IMR-90 (cell line): ENCODE measurements around the gene ITPKB. TPM values are rescaled to one million over a fixed set of nuclear protein-coding genes. Genes with fewer than 3 reads are reported as not detected.

Experiments used
- ATAC-seq: fragments of 200-7000 bp; cut with Tn5 transposase; 2 replicates; pipeline ENCODE4 v1.9.1; 2020; ENCODE audit warnings: low read depth, mild to moderate bottlenecking, moderate library complexity
- BruUV-seq: library from RNA; stranded (reverse); fragments of 400-500 nt; replicated peaks from 2 replicates; lab custom pipeline; 2021; lab: Mats Ljungman, UMichigan
- CTCF ChIA-PET: fragments of 300-600 bp; formaldehyde crosslinking; extraction: SDS; loops from one replicate; lab custom pipeline; 2021; ENCODE audit warnings: antibody characterized with exemption; lab: Yijun Ruan, JAX
- POLR2A ChIA-PET: fragments of 300-600 bp; sonication (Branson Sonifier 250); formaldehyde crosslinking; loops from one replicate; lab custom pipeline; 2022; ENCODE audit warnings: antibody characterized with exemption; ENCODE audit not compliant: unreplicated experiment; lab: Charles Lee
- DNase-seq: peaks from one replicate; pipeline ENCODE4 v3.0.0; 2013
- H2AFZ ChIP-seq: replicated peaks from 2 replicates; pipeline ENCODE3; 2013; ENCODE audit warnings: low read length, mild to moderate bottlenecking; ENCODE audit not compliant: poor library complexity
- H2AK5ac ChIP-seq: 2 replicates; pipeline ENCODE4 v1.6.1; 2013; ENCODE audit warnings: low read depth, low read length, inconsistent platforms
- H2AK9ac ChIP-seq: replicated peaks from 2 replicates; pipeline ENCODE3; 2013; ENCODE audit warnings: mild to moderate bottlenecking, low read depth, low read length, moderate library complexity; ENCODE audit not compliant: poor library complexity
- H2BK120ac ChIP-seq: 2 replicates; pipeline ENCODE4 v1.6.1; 2013; ENCODE audit warnings: low read depth, low read length, inconsistent platforms
- H2BK15ac ChIP-seq: 3 replicates; pipeline ENCODE4 v1.6.1; 2013; ENCODE audit warnings: low read depth, low read length, inconsistent platforms
- H2BK20ac ChIP-seq: 2 replicates; pipeline ENCODE4 v1.6.1; 2013; ENCODE audit warnings: low read depth, mild to moderate bottlenecking, inconsistent platforms, low read length, moderate library complexity
- H2BK5ac ChIP-seq: 2 replicates; pipeline ENCODE4 v1.6.1; 2013; ENCODE audit warnings: mild to moderate bottlenecking, low read depth, low read length, inconsistent platforms; ENCODE audit not compliant: poor library complexity, severe bottlenecking
- H3K14ac ChIP-seq: replicated peaks from 2 replicates; pipeline ENCODE4 v1.6.1; 2013; ENCODE audit warnings: low read depth, low read length, inconsistent platforms
- H3K18ac ChIP-seq: 2 replicates; pipeline ENCODE4 v1.6.1; 2013; ENCODE audit warnings: low read depth, low read length, control low read depth
- H3K23ac ChIP-seq: 2 replicates; pipeline ENCODE4 v1.6.1; 2013; ENCODE audit warnings: low read depth, low read length, inconsistent platforms
- H3K27ac ChIP-seq: 2 replicates; pipeline ENCODE4 v1.5.1; 2013; ENCODE audit warnings: mild to moderate bottlenecking, control low read depth, low read length; ENCODE audit not compliant: insufficient read depth
- H3K27me3 ChIP-seq: 2 replicates; pipeline ENCODE4 v1.6.1; 2013; ENCODE audit warnings: low read length; ENCODE audit not compliant: control insufficient read depth, insufficient read depth
- H3K36me3 ChIP-seq: 2 replicates; pipeline ENCODE4 v1.6.1; 2013; ENCODE audit warnings: low read length, mixed read lengths; ENCODE audit not compliant: control insufficient read depth, insufficient read depth
- H3K4ac ChIP-seq: 2 replicates; pipeline ENCODE4 v1.6.1; 2013; ENCODE audit warnings: low read depth, low read length, inconsistent platforms
- H3K4me1 ChIP-seq: 2 replicates; pipeline ENCODE4 v1.6.1; 2013; ENCODE audit warnings: low read length, mixed read lengths; ENCODE audit not compliant: control insufficient read depth, insufficient read depth
- H3K4me2 ChIP-seq: 2 replicates; pipeline ENCODE4 v1.6.1; 2013; ENCODE audit warnings: low read depth, mild to moderate bottlenecking, control low read depth, low read length, moderate library complexity
- H3K4me3 ChIP-seq: 2 replicates; pipeline ENCODE4 v1.5.1; 2013; ENCODE audit warnings: low read depth, mild to moderate bottlenecking, control low read depth, low read length, moderate library complexity; ENCODE audit not compliant: insufficient read depth
- H3K56ac ChIP-seq: 2 replicates; pipeline ENCODE4 v1.6.1; 2013; ENCODE audit warnings: low read length, inconsistent platforms; ENCODE audit not compliant: insufficient read depth; ENCODE audit errors: extremely low read depth
- H3K79me1 ChIP-seq, 2 experiments: 2 replicates each; pipeline ENCODE4 v1.6.1; 2013; ENCODE audit warnings: low read length in 2 of 2, inconsistent platforms in 1 of 2, low read depth in 1 of 2
- H3K9ac ChIP-seq: 2 replicates; pipeline ENCODE4 v1.6.1; 2013; ENCODE audit warnings: low read depth, low read length, control low read depth
- H3K9me1 ChIP-seq: 2 replicates; pipeline ENCODE4 v1.6.1; 2013; ENCODE audit warnings: low read length, inconsistent platforms; ENCODE audit not compliant: insufficient read depth
- H3K9me3 ChIP-seq: 2 replicates; pipeline ENCODE4 v1.6.1; 2013; ENCODE audit warnings: low read length; ENCODE audit not compliant: control insufficient read depth, insufficient read depth
- H4K20me1 ChIP-seq: 2 replicates; pipeline ENCODE4 v1.6.1; 2013; ENCODE audit warnings: low read length, inconsistent platforms; ENCODE audit not compliant: insufficient read depth
- H4K5ac ChIP-seq: 2 replicates; pipeline ENCODE4 v1.6.1; 2013; ENCODE audit warnings: mild to moderate bottlenecking, low read depth, low read length, control low read depth
- H4K8ac ChIP-seq, 2 experiments: 2 replicates each; pipeline ENCODE4 v1.6.1; 2013; ENCODE audit warnings: low read depth in 2 of 2, low read length in 2 of 2, control low read depth in 1 of 2, inconsistent platforms in 1 of 2
- H4K91ac ChIP-seq: 2 replicates; pipeline ENCODE4 v1.6.1; 2013; ENCODE audit warnings: low read depth, low read length, inconsistent platforms; ENCODE audit not compliant: insufficient read depth
- BHLHE40 ChIP-seq: fragments of 150-350 bp; IDR thresholded peaks from 2 replicates; pipeline ENCODE4 v1.6.1; 2016; ENCODE audit warnings: mild to moderate bottlenecking, low read depth, low read length
- MAFK ChIP-seq: IDR thresholded peaks from 2 replicates; pipeline ENCODE4 v1.6.1; 2012; ENCODE audit warnings: low read depth, low read length, improper control_type of control experiment
- MAZ ChIP-seq: IDR thresholded peaks from 2 replicates; pipeline ENCODE4 v1.6.1; 2012; ENCODE audit warnings: low read depth, mild to moderate bottlenecking, low read length, improper control_type of control experiment, moderate library complexity, borderline replicate concordance
- WGBS, 2 experiments: methylation state at CpG; one replicate each; pipeline versions ENCODE4 v1.1.5 to v1.1.7; 2013; ENCODE audit warnings: missing lambda C conversion rate in 2 of 2; ENCODE audit not compliant: insufficient read length in 1 of 2; ENCODE audit errors: extremely low coverage in 2 of 2; 5-methylcytosine and 5-hydroxymethylcytosine counted together
- dilution Hi-C: fragments of 300-500 bp; cut with HindIII; formaldehyde crosslinking; loops from one replicate; pipeline ENCODE4 v1.14.3; 2018; ENCODE audit warnings: low sequenced_read_pairs; ENCODE audit not compliant: unreplicated experiment
- in situ Hi-C: fragments of 300-500 bp; cut with MboI; formaldehyde crosslinking; loops from 3 replicates; pipeline ENCODE4 v1.14.3; 2019; ENCODE audit warnings: low sequenced_read_pairs, inconsistent platforms, mixed read lengths
- intact Hi-C: fragments of 100-400 bp; cut with micrococcal nuclease; formaldehyde crosslinking; loops from 2 replicates; pipeline ENCODE4 v1.10.0; 2022
- polyA plus RNA-seq, 3 experiments: library from polyadenylated mRNA; depleted of rRNA; stranded (reverse); fragments of >200 nt; gene quantifications; 2 replicates each; pipeline ENCODE4 v1.2.3, GENCODE V29; 2012; ENCODE audit warnings: low replicate concordance in 1 of 3
- total RNA-seq: library from RNA; depleted of rRNA; stranded (reverse); fragments of >200 nt; gene quantifications from 2 replicates; pipeline ENCODE4 v1.2.3, GENCODE V29; 2012
- TF ChIP-seq, protein P1 (sequence below): fragments of 150-350 bp; IDR thresholded peaks from 2 replicates; pipeline ENCODE4 v1.6.1; 2016; ENCODE audit warnings: low read depth, mild to moderate bottlenecking, low read length, moderate library complexity, borderline replicate concordance

ITPKB gene
- total and polyA plus RNA-seq, 2 of the 4 experiments (the other 2 are of a cell fraction): 0.72 to 1.4 TPM

GRCh38 chr1:226781937-226782609 lies 43.0 kb upstream of the ITPKB start:
- ATAC-seq: no peak

More at GRCh38 chr1:226781937-226782609, 43.0 kb upstream of the ITPKB start:
- Histone ChIP-seq H3K4me2 (no peak overlapping the region), H3K56ac (no peak overlapping the region), H2AK5ac (no peak overlapping the region), H3K4me3 (no peak overlapping the region), H4K8ac (no peak overlapping the region), H2BK20ac (no peak overlapping the region), H3K36me3 (no peaks in the 10 kb centered on the region), H3K9ac (no peak overlapping the region), H3K14ac (no peak overlapping the region), H4K20me1 (no peaks in the 10 kb centered on the region), H4K5ac (no peak overlapping the region), H2BK120ac (no peak overlapping the region), H3K9me3 (no peaks in the 10 kb centered on the region), H3K27ac (no peak overlapping the region), H2BK15ac (no peak overlapping the region), H3K9me1 (no peaks in the 10 kb centered on the region), H3K18ac (no peak overlapping the region), H3K23ac (no peak overlapping the region), H2BK5ac (no peak overlapping the region), H2AFZ (no peak overlapping the region), H3K4ac (no peak overlapping the region), H3K27me3 (peaks cover 13% of the 10 kb centered on the region), H4K91ac (no peak overlapping the region), H3K79me1 (no peaks in the 10 kb centered on the region), H3K4me1 (peaks cover 2% of the 10 kb centered on the region; the same call in 1 of the 2 replicates), H2AK9ac (no peak overlapping the region)
- in situ Hi-C loops: no loop called here
- intact Hi-C loops: no loop called here
- ChIA-PET CTCF (no interaction called here), POLR2A (no interaction called here)
- WGBS, 2 experiments: 68% methylated on average over 3 of the region's 7 CpGs; no CpG with 5 or more reads in 1 of the 2 experiments
- DNase-seq: no peak
- TF ChIP-seq BHLHE40: no peak
- no peak for TF ChIP-seq MAFK
- TF ChIP-seq, protein P1, sequence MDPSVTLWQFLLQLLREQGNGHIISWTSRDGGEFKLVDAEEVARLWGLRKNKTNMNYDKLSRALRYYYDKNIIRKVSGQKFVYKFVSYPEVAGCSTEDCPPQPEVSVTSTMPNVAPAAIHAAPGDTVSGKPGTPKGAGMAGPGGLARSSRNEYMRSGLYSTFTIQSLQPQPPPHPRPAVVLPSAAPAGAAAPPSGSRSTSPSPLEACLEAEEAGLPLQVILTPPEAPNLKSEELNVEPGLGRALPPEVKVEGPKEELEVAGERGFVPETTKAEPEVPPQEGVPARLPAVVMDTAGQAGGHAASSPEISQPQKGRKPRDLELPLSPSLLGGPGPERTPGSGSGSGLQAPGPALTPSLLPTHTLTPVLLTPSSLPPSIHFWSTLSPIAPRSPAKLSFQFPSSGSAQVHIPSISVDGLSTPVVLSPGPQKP: no peak
- no peak for TF ChIP-seq MAZ
- dilution Hi-C loops: no loop called here
- BruUV-seq: no TSS peak
